GM21515 (cell line): ENCODE measurements around the gene SCT.

Experiments used
- ATAC-seq: cut with Tn5 transposase; IDR thresholded peaks from one replicate; pipeline ENCODE4 v1.9.1; 2021; ENCODE audit not compliant: unreplicated experiment

Gene SCT

DNA sequence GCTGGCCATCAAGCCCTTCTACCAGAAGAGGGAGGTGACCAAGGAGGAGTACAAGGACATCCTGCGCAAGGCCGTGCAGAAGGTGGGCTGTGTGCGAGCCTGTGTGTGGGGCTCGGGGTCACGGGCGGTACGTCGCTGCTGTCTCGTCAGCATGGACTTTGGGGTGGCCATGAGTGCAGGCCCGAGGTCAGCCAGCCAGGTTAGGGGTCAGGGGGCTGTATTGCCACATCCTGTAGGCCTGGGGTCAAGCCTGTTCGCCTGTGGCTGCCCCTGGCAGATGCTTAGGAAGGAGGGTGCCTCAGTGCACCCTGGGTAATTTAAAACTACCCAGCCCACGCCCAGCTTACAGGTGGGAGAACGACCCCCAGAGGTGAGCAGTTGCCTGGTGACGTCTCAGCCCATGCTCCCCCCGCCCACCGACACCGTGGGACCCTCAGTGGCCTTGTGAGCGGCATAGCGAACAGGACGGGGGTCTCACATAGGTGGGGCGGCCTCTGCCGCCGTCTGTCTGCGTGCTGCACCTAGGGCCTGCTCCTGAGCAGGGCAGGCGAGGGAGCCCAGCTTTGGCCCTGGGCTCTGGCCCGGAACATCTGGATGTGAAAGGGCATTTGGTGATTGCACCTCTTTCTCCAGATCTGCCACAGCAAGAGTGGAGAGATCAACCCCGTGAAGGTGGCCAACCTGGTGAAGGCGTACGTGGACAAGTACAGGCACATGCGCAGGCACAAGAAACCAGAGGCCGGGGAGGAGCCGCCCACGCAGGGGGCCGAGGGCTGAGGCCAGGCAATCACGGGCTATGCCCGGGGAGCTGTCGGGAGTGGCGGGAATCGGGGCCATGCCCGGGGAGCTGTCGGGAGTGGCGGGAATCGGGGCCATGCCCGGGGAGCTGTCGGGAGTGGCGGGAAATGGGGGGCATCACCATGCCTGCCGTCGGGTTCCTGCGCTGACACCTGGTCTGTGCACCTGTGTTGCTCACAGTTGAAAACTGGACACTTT, 15.7 kb downstream of the SCT start:
- no peak for ATAC-seq

DNA sequence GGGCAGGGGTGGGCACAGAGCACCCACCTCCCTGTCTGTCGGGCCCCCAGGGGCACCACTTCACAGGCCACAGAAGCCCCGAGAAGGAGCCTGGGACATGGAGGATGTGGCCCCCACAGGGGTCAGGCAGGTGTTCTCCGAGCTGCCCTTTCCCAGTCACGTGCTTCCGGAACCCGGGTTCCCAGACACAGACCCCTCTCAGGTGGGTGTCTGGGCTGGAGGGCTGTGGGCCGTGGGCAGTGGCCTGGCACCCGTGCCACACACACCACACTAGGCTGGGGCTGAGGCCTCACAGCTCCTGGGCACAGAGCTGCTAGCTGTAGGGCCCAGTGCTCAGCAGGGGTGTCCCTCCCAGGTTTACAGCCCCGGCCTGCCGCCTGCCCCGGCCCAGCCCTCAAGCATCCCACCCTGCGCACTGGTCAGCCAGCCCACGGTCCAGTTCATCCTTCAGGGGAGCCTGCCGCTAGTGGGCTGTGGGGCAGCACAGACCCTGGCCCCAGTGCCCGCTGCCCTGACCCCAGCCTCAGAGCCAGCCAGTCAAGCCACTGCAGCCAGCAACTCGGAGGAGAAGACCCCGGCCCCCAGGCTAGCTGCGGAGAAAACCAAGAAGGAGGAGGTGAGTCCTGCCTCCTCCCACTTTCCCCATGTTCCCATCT, 16.7 kb downstream of the SCT start:
- ATAC-seq: no peak

DNA sequence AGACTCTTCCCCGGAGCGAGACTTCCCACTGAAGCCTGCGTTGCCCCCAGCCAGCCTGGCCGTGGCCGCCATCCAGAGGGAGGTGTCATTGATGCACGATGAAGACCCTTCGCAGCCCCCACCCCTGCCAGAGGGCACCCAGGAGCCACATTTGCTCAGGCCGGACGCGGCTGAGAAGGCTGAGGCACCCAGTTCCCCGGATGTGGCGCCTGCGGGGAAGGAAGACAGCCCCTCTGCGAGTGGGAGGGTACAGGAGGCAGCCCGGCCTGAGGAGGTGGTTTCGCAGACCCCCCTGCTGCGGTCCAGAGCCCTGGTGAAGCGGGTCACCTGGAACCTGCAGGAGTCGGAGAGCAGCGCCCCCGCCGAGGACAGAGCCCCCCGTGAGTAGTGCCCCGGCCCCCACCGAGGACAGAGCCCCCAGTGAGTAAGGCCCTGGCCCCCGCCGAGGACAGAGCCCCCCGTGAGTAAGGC, 17.6 kb downstream of the SCT start:
- no peak for ATAC-seq

DNA sequence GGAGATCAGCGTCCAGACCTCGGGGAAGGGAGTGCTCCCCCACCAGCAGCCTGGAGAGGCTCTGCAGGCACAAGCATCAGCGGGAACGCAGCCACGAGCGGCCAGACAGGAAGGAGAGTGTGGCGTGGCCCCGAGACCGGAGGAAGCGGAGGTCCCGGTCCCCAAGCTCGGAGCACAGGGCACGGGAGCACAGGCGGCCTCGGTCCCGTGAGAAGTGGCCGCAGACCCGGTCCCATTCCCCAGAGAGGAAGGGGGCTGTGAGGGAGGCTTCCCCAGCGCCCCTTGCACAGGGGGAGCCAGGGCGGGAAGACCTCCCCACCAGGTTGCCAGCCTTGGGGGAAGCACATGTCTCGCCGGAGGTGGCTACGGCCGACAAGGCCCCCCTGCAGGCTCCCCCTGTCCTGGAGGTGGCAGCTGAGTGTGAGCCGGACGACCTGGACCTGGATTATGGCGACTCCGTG, 18.2 kb downstream of the SCT start:
- ATAC-seq: no peak

DNA sequence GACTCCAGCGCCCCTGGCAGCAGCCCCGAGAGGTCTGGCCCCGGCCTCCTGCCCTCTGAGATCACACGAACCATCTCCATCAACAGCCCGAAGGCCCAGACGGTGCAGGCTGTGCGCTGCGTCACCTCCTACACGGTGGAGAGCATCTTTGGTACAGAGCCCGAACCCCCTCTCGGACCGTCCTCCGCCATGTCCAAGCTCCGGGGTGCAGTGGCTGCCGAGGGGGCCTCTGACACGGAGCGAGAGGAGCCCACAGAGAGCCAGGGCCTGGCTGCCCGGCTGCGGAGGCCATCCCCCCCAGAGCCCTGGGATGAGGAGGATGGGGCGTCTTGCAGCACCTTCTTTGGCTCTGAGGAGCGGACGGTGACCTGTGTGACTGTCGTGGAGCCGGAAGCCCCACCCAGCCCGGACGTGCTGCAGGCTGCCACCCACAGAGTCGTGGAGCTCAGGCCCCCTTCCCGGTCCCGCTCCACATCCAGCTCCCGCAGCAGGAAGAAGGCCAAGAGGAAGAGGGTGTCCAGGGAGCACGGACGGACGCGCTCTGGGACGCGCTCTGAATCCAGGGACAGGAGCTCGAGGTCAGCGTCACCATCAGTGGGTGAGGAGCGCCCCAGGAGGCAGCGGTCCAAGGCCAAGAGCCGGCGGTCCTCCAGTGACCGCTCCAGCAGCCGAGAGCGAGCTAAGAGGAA, 18.9 kb downstream of the SCT start:
- no peak for ATAC-seq

DNA sequence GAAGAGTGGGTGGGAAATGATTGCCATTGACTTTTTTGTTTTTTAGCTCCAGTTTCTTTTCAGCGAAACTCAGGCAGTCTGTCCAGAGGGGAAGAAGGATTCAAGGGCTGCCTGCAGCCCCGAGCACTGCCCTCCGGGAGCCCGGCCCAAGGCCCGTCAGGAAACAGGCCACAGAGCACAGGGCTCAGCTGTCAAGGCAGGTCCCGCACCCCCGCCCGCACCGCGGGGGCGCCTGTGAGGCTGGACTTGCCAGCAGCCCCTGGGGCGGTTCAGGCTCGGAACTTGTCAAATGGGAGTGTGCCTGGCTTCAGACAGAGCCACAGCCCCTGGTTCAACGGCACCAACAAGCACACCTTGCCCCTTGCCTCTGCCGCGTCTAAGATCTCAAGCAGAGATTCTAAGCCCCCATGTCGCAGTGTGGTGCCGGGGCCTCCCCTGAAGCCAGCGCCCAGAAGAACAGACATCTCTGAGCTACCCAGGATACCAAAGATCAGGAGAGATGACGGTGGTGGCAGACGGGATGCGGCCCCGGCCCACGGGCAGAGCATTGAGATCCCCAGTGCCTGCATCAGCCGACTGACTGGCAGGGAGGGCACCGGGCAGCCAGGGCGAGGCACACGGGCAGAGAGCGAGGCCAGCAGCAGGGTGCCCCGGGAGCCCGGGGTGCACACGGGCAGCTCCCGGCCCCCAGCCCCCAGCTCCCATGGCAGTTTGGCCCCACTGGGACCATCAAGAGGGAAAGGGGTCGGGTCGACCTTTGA, 19.8 kb downstream of the SCT start:
- no peak for ATAC-seq

DNA sequence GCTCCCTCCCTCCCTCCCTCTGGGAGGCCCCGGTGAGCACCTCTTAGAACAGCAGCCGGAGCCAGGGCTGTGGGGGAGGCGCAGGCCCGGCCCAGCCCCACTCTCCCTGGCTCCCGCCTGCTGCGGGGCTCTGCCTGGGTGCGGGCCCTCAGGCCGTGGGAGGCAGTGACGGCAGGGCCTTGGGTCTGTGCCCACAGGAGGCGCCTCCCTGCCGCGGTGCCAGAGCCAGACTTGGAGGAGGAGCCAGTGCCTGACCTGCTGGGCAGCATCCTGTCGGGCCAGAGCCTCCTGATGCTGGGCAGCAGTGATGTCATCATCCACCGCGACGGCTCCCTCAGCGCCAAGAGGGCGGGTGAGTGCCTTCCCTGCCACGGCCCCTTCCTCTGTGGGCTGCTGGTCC, 20.7 kb downstream of the SCT start:
- no peak for ATAC-seq

DNA sequence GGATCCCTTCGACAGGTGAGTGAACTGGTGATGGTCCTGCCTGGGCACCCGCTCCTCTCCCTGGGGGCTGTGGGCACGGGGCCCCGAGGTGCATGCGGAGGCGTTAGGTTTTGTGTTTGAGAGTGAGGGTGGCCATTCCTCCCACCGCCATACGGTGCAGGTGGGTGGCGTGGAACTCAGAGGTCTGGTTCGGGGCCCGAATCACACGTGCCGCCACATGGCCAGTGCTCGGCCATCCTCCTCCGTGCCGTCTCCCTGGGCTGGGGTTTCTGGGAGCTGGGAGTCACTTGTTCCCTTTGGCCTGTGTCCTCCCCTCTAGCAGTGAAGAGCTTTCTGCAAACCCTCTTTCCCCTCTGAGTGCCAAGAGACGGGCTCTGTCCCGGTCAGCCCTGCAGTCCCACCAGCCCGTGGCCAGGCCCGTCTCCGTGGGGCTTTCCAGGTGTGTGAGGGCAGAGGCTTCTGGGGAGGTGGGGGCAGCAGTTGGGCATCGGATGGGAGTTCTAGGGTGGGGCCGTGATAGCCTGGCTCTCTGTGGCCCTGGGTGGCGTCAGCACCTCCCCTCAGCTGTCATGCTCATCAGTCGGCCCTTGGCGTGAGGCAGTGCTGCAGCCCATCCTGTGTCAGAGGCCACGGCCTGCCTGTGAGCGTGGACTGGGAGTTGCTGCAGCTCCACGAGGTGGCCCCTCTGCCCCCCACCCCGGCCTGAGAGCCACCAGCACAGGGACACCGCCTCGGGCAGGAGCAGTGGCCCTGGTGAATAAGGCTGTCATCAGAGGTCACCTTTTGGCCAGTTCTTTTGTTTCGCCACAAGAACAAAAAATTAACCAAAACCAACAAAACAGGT, 21.5 kb downstream of the SCT start:
- no peak for ATAC-seq

DNA sequence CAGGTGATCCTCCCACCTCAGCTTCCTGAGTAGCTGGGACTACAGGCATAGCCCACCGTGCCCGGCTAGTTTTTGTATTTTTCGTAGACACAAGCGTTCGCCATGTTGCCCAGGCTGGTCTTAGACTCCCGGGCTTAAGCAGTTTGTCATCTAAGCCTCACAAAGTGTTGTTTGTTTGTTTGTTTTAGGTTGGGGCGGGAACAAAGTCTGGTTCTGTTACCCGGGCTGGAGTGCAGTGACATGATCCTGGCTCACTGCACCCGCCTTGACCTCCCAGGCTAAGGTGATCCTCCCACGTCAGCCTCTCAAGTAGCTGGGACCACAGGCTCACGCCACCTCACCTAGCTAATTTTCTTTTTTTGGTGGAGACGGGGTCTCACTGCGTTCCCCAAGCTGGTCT, 23.8 kb downstream of the SCT start:
- ATAC-seq: no peak

DNA sequence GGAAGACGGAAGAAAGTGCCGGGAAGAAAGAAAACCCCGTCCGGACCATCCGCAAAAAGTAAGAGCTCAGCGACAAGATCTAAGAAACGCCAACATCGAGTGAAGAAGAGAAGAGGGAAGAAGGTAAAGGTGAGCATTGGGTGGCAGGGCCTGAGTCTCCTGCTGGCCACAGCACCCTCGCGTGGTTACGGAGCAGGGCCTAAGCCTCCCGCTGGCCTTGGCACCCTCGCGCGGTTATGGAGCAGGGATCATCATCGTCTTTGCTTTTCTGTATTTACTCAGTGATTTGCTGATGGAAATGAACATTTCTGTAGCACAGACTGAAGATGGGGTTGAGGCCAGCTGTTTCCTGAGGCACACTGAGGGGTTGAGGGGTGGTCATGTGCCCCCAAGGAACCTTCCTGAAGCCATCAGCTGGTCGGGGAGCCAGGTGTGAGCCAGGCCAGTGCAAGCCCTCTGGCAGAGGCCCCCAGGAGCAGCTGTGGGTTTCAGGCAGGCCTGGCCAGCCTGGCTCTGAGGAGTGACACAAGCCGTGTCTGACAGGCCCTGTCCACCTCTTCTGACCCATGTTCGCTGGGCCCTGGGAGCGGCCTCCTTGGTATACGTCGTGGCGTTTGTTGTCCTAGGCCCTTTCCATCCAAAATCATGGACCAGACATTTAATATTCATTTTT, 25.3 kb downstream of the SCT start:
- ATAC-seq: no peak

DNA sequence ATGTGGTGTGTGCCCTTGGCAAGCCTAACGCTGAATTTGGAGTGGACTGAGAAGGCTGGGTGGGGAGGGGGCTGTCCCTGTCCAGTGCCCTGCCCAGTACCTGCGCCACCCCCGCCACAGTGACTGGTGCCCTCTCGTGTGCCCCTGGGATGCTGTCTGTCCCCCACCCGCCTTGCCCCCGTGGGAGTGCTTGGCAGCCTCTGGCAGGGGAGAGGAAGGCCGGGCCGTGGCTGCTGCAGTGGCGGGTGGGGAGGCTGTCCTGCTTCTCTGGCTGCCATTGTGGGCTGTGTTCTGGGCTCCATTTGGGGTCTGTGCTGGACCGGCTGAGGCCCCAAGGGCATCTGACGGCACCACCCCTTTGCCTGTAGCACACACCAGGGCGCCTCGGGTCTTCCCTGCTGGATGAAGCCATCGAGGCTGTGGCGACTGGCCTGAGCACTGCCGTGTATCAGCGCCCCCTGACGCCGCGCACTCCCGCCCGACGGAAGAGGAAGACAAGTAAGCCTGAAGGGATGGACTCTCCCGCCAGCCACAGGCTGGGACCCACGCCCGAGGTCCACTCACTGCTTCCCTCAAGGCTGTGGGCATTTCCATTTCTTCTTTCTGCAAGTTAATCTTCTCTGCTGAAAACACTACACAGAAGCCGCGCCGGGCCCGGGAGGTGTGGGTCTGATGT, 28.8 kb downstream of the SCT start:
- no peak for ATAC-seq

DNA sequence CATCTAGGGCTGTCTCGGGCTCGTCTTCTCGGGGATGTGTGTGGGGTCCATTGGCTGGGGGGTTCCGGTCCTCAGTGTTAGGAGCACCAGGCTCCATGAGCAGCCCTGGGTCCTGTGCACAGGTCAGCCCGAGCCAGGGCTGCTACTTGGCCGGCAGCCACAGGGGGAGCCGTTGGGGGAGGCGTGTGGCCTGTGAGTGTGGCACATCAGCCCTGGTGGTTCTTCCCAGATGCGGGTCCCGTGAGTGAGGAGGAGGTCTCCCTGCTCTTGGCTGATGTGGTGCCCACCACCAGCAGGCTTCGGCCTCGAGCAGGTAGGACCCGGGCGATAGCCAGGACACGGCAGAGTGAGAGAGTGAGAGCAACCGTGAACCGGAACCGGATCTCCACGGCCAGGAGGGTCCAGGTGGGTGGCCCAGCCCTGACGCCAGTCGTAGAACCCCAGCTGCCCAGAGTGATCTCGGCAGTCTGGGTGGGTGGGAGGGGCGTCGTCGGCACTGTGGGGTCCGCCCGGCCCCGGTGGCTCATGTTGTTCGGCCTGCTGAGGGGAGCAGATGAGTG, 29.7 kb downstream of the SCT start:
- no peak for ATAC-seq

DNA sequence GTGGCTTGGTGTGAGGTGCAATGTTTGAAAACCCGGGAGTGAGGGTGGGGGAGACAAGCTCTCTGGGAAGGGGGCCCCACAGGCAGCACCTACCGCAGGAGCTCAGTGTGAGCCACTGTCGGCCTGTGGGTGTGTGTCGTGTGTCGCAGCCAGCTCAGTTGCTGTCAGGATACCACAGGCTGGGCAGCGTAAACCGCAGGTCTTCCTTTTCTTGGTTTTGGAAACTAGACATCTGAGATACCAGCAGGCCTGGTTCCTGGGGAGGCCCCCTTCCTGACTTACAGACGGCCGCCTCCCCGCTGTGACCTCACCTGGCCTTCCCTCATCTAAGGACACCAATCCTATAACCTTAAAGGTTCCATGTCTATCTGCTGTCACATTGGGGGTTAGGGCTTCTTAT, 30.6 kb downstream of the SCT start:
- no peak for ATAC-seq

DNA sequence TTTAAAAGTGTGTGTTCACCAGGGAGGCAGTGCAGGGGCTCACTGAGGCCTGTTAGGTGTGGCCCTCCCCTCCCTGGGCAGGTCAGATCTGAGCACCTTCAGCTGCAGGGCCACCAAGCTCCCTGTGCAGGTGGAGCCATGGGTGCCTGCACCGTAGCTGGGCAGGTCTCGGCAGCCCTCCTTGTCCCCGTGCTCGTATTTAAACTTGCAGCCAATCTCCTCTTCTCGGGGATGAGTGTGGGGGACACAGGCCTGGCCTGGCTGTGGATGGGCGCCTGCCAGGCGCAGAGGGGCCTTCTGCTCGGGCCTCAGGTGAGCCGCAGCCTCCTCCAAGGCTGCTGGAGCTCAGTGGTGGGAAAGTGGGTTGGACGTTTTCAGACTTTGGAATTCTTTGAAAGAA, 31.6 kb downstream of the SCT start:
- ATAC-seq: no peak

DNA sequence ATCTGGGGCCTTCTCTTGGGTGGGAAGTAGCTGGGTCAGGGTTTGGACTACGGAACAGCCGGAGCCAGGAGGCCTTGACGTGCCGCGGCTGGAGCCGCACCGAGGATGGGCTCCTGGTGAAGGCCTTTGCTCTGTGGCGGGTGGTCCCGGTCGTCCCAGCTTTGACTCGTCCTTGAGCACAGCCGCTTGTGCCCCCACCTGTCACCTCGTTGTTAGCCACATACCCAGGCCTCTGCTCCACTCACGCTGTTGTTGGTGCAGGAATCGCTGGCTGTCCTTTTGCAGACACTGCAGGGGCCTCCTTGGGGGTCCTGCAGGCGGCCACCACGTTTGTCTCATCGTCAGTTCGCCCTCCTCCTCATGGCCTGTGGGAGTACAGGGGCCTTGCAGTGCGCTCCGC, 33.6 kb downstream of the SCT start:
- no peak for ATAC-seq

DNA sequence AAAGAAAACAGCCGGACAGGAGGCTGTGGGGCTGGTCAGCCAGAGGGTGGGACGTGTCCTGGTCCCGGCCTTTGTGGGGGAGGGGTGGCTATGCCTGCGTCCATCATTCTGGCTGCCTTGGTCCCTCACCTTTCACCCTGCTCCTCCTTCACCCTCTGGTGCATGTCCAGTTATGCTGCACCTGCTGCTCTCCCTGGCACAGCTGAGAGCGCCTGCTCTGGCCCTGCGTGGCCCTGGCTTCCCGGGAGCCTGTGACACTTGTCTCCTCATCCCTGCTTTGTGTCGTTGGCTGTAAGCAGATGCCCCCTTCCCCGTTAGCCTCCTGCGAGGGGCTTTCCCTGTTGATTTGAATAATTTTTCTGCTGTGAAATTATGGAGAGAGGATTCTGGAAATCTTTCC, 34.1 kb downstream of the SCT start:
- ATAC-seq: no peak

DNA sequence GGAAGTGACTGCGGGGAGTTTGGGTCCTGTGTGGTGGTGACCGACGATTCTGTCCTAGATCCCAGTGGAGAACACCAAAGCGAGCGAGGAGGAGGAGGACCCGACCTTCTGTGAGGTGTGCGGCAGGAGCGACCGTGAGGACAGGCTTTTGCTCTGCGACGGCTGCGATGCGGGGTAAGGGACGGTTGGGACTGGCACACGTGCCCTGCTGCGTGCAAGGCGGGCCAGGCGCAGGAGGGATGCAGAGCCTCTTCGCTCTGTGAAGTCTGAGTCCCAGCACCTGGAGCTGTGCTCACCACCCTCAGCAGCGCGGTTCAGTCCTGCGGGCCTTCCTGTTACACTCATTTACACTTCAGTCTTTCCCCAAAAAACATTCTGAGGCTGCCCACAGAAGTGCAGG, 34.5 kb downstream of the SCT start:
- no peak for ATAC-seq

DNA sequence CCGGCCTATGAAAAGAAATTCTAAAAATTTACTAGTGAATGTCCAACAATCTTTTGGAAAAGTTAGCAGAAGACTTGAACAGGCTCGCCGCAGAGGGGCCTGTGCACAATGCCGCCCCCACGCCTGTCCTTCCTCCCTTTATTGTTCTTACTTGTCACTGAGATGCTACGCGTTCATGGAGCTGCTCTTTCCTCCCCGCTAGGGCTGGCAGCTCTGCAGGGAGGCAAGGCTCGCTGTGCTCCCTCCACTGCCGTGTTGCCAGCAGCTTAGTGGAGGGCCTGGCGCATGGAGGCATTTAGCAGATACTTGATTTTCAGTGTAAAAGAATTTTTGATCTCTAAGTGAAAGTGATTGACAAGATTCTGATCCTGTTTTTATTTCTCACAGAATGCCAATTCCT, 36.0 kb downstream of the SCT start:
- ATAC-seq: no peak

DNA sequence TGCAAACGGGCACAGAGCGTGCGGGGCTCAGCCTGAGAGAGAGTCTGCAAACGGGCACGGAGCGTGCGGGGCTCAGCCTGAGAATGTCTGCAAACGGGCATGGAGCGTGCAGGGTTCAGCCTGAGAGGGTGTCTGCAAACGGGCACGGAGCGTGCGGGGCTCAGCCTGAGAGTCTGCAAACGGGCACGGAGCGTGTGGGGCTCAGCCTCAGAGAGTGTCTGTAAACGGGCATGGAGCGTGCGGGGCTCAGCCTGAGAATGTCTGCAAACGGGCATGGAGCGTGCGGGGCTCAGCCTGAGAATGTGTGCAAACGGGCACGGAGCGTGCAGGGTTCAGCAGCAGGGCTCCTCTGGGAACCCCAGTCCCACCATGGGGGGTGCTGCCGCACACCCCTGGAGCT, 37.2 kb downstream of the SCT start:
- ATAC-seq: no peak
